GM23248 (cell line): ENCODE data around the gene WDTC1.

ENCODE experiments used
- EZH2 ChIP-seq: fragments of 200-600 bp; sonication (generic); IDR thresholded peaks from 2 replicates; pipeline ENCODE4 v1.6.1; 2018; ENCODE audit warnings: antibody characterized with exemption, mild to moderate bottlenecking; ENCODE audit not compliant: insufficient read depth, poor library complexity, severe bottlenecking
- EZH2phosphoT487 ChIP-seq: fragments of 200-600 bp; sonication (generic); IDR thresholded peaks from 2 replicates; pipeline ENCODE4 v1.6.1; 2018; ENCODE audit warnings: antibody characterized with exemption, moderate library complexity, mild to moderate bottlenecking, low read depth; ENCODE audit not compliant: insufficient read depth

- no peak for TF ChIP-seq EZH2phosphoT487
- no peak for TF ChIP-seq EZH2
Measured at GRCh38 chr1:27290581-27290980, 56.1 kb downstream of the WDTC1 start.
